SK-N-SH (cell line): Measurements from ENCODE around the gene SLC25A27. TPM values are rescaled to one million over a fixed set of nuclear protein-coding genes. Genes with fewer than 3 reads are reported as not detected.

Experiments used
- CTCF ChIA-PET: fragments of 300-600, 350-600 bp; formaldehyde crosslinking; extraction: SDS; loops from one replicate; lab custom pipeline; 2021; lab: Yijun Ruan, JAX
- POLR2A ChIA-PET: fragments of 350-600 bp; sonication (Branson Sonifier 250); formaldehyde crosslinking; extraction: SDS; loops from one replicate; lab custom pipeline; 2020; ENCODE audit warnings: antibody characterized with exemption, inconsistent platforms; lab: Yijun Ruan, JAX
- DNase-seq: peaks from one replicate; pipeline ENCODE4 v3.0.0; 2012
- H2AFZ ChIP-seq: fragments of 200-600 bp; sonication (generic); 2 replicates; pipeline ENCODE4 v1.8.1; 2016; ENCODE audit warnings: antibody characterized with exemption, mild to moderate bottlenecking, low read depth
- H3F3A ChIP-seq: fragments of 200-600 bp; sonication (generic); replicated peaks from 2 replicates; pipeline ENCODE3; 2016; ENCODE audit warnings: antibody characterized with exemption, mild to moderate bottlenecking; ENCODE audit not compliant: insufficient read depth
- H3K27ac ChIP-seq, 2 experiments: fragments of 200-500 bp in 1 of 2; fragments of 200-600 bp in 1 of 2; sonication (Bioruptor generic) in 1 of 2; sonication (generic), shearing (Covaris generic) in 1 of 2; 2 replicates each; pipeline versions ENCODE4 v1.5.1 to v1.6.1; 2014 to 2016; ENCODE audit warnings: low read depth in 2 of 2, inconsistent platforms in 1 of 2, low read length in 1 of 2, mild to moderate bottlenecking in 1 of 2, mixed read lengths in 1 of 2
- H3K27me3 ChIP-seq: fragments of 200-600 bp; sonication (generic), shearing (Covaris generic); 2 replicates; pipeline ENCODE4 v1.6.1; 2016; ENCODE audit warnings: mixed run types; ENCODE audit not compliant: insufficient read depth
- H3K36me3 ChIP-seq, 2 experiments: fragments of 200-500 bp in 1 of 2; fragments of 200-600 bp in 1 of 2; sonication (Bioruptor generic) in 1 of 2; sonication (generic) in 1 of 2; replicated peaks in 1 of 2; 2 replicates each; pipeline versions ENCODE3 to v1.5.1; 2014 to 2016; ENCODE audit warnings: low read length in 1 of 2, mild to moderate bottlenecking in 1 of 2; ENCODE audit not compliant: insufficient read depth in 2 of 2, control insufficient read depth in 1 of 2
- H3K4me1 ChIP-seq, 2 experiments: fragments of 200-500 bp in 1 of 2; fragments of 200-600 bp in 1 of 2; sonication (Bioruptor generic) in 1 of 2; sonication (generic), shearing (Covaris generic) in 1 of 2; 2 replicates each; pipeline versions ENCODE4 v1.5.1 to v1.6.1; 2014 to 2016; ENCODE audit warnings: low read depth in 1 of 2, low read length in 1 of 2, mixed run types in 1 of 2; ENCODE audit not compliant: insufficient read depth in 2 of 2, control insufficient read depth in 1 of 2
- H3K4me2 ChIP-seq: fragments of 200-600 bp; sonication (generic), shearing (Covaris generic); 2 replicates; pipeline ENCODE4 v1.6.1; 2017; ENCODE audit warnings: mixed run types
- H3K4me3 ChIP-seq, 2 experiments: fragments of 200-500 bp in 1 of 2; fragments of 200-600 bp in 1 of 2; sonication (Bioruptor generic) in 1 of 2; sonication (generic), shearing (Covaris generic) in 1 of 2; 2 replicates each; pipeline versions ENCODE4 v1.5.1 to v1.8.1; 2014 to 2016; ENCODE audit warnings: low read depth in 2 of 2, inconsistent platforms in 1 of 2, low read length in 1 of 2, mild to moderate bottlenecking in 1 of 2, mixed read lengths in 1 of 2, moderate library complexity in 1 of 2
- H3K79me2 ChIP-seq: fragments of 200-600 bp; sonication (generic); 2 replicates; pipeline ENCODE4 v1.8.1; 2017; ENCODE audit warnings: mild to moderate bottlenecking; ENCODE audit not compliant: insufficient read depth
- H3K9ac ChIP-seq: fragments of 200-600 bp; sonication (generic); 2 replicates; pipeline ENCODE4 v1.6.1; 2017; ENCODE audit warnings: mixed run types
- H3K9me2 ChIP-seq: fragments of 200-600 bp; sonication (generic); 2 replicates; pipeline ENCODE4 v1.6.1; 2017; ENCODE audit warnings: mixed run types
- H3K9me3 ChIP-seq: fragments of 200-600 bp; sonication (generic); 2 replicates; pipeline ENCODE4 v1.6.1; 2017; ENCODE audit warnings: mixed run types, mild to moderate bottlenecking, moderate library complexity
- H4K20me1 ChIP-seq: fragments of 200-600 bp; sonication (generic); 2 replicates; pipeline ENCODE4 v1.6.1; 2017; ENCODE audit warnings: mild to moderate bottlenecking, mixed run types; ENCODE audit not compliant: insufficient read depth
- EP300 ChIP-seq, 2 experiments: IDR thresholded peaks; 2 replicates each; pipeline versions ENCODE4 v1.4.0 to v1.6.1; 2012; ENCODE audit warnings: borderline replicate concordance in 1 of 2, low read depth in 1 of 2, low read length in 1 of 2
- EZH2phosphoT487 ChIP-seq: fragments of 200-600 bp; sonication (generic); IDR thresholded peaks from 2 replicates; pipeline ENCODE4 v1.6.1; 2017; ENCODE audit warnings: low read depth, mixed run types, mild to moderate bottlenecking, antibody characterized with exemption, moderate library complexity, borderline replicate concordance
- FOSL2 ChIP-seq: IDR thresholded peaks from 2 replicates; pipeline ENCODE4 v1.4.0; 2012; ENCODE audit warnings: low read depth, mild to moderate bottlenecking, moderate library complexity, borderline replicate concordance
- GATA2 ChIP-seq: sonication (generic); formaldehyde crosslinking; IDR thresholded peaks from 2 replicates; pipeline ENCODE4 v1.5.0; 2020; ENCODE audit warnings: mild to moderate bottlenecking, missing genetic modification reagents
- MXI1 ChIP-seq: IDR thresholded peaks from 2 replicates; pipeline ENCODE4 v1.6.1; 2012; ENCODE audit warnings: mild to moderate bottlenecking, low read depth, low read length, improper control_type of control experiment
- NFIC ChIP-seq: IDR thresholded peaks from 2 replicates; pipeline ENCODE4 v1.4.0; 2012; ENCODE audit warnings: borderline replicate concordance
- NRF1 ChIP-seq: IDR thresholded peaks from 2 replicates; pipeline ENCODE4 v1.6.1; 2012; ENCODE audit warnings: low read depth, mild to moderate bottlenecking, low read length
- POLR2AphosphoS5 ChIP-seq: IDR thresholded peaks from 2 replicates; pipeline ENCODE4 v1.6.1; 2012; ENCODE audit warnings: low read depth, low read length
- RAD21 ChIP-seq: IDR thresholded peaks from 2 replicates; pipeline ENCODE4 v1.6.1; 2012; ENCODE audit warnings: mild to moderate bottlenecking, low read length
- RCOR1 ChIP-seq: fragments of 150-350 bp; IDR thresholded peaks from 2 replicates; pipeline ENCODE4 v1.6.1; 2017; ENCODE audit warnings: antibody characterized with exemption, low read length
- RXRA ChIP-seq: IDR thresholded peaks from 2 replicates; pipeline ENCODE4 v1.4.0; 2012; ENCODE audit warnings: low read depth, mild to moderate bottlenecking, borderline replicate concordance
- SMC3 ChIP-seq: IDR thresholded peaks from 2 replicates; pipeline ENCODE4 v1.6.1; 2012; ENCODE audit warnings: low read depth, low read length, improper control_type of control experiment
- TCF12 ChIP-seq: IDR thresholded peaks from 2 replicates; pipeline ENCODE4 v1.4.0; 2012
- WGBS: methylation state at CpG from one replicate; pipeline ENCODE4 v1.1.6; 2017; ENCODE audit warnings: low lambda C conversion rate; 5-methylcytosine and 5-hydroxymethylcytosine counted together
- polyA plus RNA-seq, 3 experiments: library from polyadenylated mRNA; depleted of rRNA; stranded (reverse); fragments of >200 nt; gene quantifications; 2 replicates each; pipeline ENCODE4 v1.2.3, GENCODE V29; 2012
- TF ChIP-seq, protein P1 (sequence below): IDR thresholded peaks from 2 replicates; pipeline ENCODE4 v1.4.0; 2012; ENCODE audit warnings: low read depth, borderline replicate concordance
- TF ChIP-seq, protein P2 (sequence below): fragments of 200-600 bp; sonication (generic); IDR thresholded peaks from 2 replicates; pipeline ENCODE4 v1.6.1; 2017; ENCODE audit warnings: antibody characterized with exemption, mild to moderate bottlenecking, moderate library complexity
- TF ChIP-seq, protein P3 (sequence below): fragments of 150-350 bp; IDR thresholded peaks from 2 replicates; pipeline ENCODE4 v1.6.1; 2017; ENCODE audit warnings: antibody characterized with exemption, low read length, low read depth, borderline replicate concordance
- TF ChIP-seq, protein P4 (sequence below): IDR thresholded peaks from 2 replicates; pipeline ENCODE4 v1.4.0; 2012; ENCODE audit warnings: low read depth, borderline replicate concordance

SLC25A27 gene
- polyA plus RNA-seq, 1 of the 3 experiments (the other 2 are of a cell fraction) = 0.66 TPM

DNA sequence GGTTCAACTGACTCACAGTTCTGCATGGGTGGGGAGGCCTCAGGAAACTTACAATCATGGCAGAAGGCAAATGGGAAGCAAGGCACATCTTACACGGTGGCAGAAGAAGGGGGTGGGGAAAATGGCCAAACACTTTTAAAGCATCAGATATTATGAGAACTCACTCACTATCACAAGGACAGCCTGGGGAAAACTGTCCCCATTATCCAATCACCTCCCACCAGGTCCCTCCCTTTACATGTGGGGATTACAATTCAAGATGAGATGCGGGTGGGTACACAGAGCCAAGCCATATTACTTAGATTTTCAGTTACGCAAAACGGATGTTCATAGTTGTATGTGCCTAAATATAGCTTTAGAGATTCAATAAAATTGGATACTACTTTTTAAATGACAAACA lies 25.8 kb upstream of the SLC25A27 start:
- Histone ChIP-seq H3K27me3 (no peaks in the 10 kb centered on the region), H3K4me3 (no peak overlapping the region), H3K36me3 (no peaks in the 10 kb centered on the region), H3K9me3 (no peaks in the 10 kb centered on the region), H2AFZ (no peak overlapping the region), H3K4me1 (no peaks in the 10 kb centered on the region), H3F3A (no peaks in the 10 kb centered on the region), H3K9ac (no peak overlapping the region), H3K9me2 (no peaks in the 10 kb centered on the region), H3K27ac (no peak overlapping the region), H3K79me2 (no peaks in the 10 kb centered on the region), H4K20me1 (no peaks in the 10 kb centered on the region), H3K4me2 (no peak overlapping the region)
- ChIA-PET CTCF (interaction anchor here (0.7 kb wide), 1 partner anchor 16 kb away, joined by 3 read pairs; no protein-coding TSS in a partner anchor), POLR2A (no interaction called here)
- 31% methylated on average over 4 of the region's 4 CpGs for WGBS
- no peak for DNase-seq
- TF ChIP-seq RAD21 (no peak), FOSL2 (no peak), NRF1 (no peak), RXRA (no peak), SMC3 (no peak), EP300 (IDR thresholded peaks at IDR 0.05; ENCODE audit: borderline replicate concordance in 1 of 2, low read depth in 1 of 2, low read length in 1 of 2) (no peak)
- TF ChIP-seq, protein P1, sequence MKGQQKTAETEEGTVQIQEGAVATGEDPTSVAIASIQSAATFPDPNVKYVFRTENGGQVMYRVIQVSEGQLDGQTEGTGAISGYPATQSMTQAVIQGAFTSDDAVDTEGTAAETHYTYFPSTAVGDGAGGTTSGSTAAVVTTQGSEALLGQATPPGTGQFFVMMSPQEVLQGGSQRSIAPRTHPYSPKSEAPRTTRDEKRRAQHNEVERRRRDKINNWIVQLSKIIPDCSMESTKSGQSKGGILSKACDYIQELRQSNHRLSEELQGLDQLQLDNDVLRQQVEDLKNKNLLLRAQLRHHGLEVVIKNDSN = no peak
- TF ChIP-seq, protein P2, sequence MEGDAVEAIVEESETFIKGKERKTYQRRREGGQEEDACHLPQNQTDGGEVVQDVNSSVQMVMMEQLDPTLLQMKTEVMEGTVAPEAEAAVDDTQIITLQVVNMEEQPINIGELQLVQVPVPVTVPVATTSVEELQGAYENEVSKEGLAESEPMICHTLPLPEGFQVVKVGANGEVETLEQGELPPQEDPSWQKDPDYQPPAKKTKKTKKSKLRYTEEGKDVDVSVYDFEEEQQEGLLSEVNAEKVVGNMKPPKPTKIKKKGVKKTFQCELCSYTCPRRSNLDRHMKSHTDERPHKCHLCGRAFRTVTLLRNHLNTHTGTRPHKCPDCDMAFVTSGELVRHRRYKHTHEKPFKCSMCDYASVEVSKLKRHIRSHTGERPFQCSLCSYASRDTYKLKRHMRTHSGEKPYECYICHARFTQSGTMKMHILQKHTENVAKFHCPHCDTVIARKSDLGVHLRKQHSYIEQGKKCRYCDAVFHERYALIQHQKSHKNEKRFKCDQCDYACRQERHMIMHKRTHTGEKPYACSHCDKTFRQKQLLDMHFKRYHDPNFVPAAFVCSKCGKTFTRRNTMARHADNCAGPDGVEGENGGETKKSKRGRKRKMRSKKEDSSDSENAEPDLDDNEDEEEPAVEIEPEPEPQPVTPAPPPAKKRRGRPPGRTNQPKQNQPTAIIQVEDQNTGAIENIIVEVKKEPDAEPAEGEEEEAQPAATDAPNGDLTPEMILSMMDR = no peak
- TF ChIP-seq, protein P3, sequence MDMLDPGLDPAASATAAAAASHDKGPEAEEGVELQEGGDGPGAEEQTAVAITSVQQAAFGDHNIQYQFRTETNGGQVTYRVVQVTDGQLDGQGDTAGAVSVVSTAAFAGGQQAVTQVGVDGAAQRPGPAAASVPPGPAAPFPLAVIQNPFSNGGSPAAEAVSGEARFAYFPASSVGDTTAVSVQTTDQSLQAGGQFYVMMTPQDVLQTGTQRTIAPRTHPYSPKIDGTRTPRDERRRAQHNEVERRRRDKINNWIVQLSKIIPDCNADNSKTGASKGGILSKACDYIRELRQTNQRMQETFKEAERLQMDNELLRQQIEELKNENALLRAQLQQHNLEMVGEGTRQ = no peak

DNA sequence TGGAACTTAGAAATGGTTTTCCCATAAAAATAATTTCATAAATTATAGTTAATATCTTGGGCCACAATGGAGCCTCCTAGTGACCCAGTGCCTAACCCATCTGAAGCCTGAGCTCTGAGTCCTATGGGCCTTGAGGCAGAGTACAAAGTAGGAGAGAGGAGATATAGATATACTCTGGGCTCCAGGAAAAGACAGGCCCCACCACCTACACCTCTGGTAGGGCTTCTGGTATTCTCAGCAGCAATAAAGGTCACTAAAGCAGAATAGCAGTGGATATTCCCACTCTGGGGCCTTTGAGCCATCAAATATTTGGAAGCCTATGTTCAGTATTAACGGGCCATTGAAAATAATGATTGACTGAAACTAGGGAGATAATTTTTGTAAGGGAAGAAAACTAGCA lies 24.3 kb upstream of the SLC25A27 start:
- CTCF ChIA-PET = interaction anchor here (0.7 to 1.4 kb wide), 2 partner anchors 9 to 27 kb away, joined by 3 to 4 read pairs; no protein-coding TSS in a partner anchor

More for the DNA sequence above, 24.3 kb upstream of the SLC25A27 start:
- WGBS = 6% methylated on average over 1 of the region's 1 CpG
- Histone ChIP-seq H3K27ac (no peak overlapping the region), H3K79me2 (no peaks in the 10 kb centered on the region), H3K9me3 (no peaks in the 10 kb centered on the region), H3K36me3 (no peaks in the 10 kb centered on the region), H3F3A (no peaks in the 10 kb centered on the region), H2AFZ (no peak overlapping the region), H3K9me2 (no peaks in the 10 kb centered on the region), H3K4me2 (no peak overlapping the region), H3K9ac (no peak overlapping the region), H3K27me3 (no peaks in the 10 kb centered on the region), H3K4me1 (no peaks in the 10 kb centered on the region), H4K20me1 (no peaks in the 10 kb centered on the region), H3K4me3 (no peak overlapping the region)
- no peak for DNase-seq
- TF ChIP-seq RCOR1 (no peak), NFIC (no peak), EP300 (IDR thresholded peaks at IDR 0.05; ENCODE audit: borderline replicate concordance in 1 of 2, low read depth in 1 of 2, low read length in 1 of 2) (no peak), RXRA (no peak), GATA2 (CRISPR knock-in tag) (no peak), MXI1 (no peak), TCF12 (no peak), EZH2phosphoT487 (no peak), SMC3 (no peak), POLR2AphosphoS5 (no peak)
- TF ChIP-seq, protein P4, sequence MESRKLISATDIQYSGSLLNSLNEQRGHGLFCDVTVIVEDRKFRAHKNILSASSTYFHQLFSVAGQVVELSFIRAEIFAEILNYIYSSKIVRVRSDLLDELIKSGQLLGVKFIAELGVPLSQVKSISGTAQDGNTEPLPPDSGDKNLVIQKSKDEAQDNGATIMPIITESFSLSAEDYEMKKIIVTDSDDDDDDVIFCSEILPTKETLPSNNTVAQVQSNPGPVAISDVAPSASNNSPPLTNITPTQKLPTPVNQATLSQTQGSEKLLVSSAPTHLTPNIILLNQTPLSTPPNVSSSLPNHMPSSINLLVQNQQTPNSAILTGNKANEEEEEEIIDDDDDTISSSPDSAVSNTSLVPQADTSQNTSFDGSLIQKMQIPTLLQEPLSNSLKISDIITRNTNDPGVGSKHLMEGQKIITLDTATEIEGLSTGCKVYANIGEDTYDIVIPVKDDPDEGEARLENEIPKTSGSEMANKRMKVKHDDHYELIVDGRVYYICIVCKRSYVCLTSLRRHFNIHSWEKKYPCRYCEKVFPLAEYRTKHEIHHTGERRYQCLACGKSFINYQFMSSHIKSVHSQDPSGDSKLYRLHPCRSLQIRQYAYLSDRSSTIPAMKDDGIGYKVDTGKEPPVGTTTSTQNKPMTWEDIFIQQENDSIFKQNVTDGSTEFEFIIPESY = no peak
- POLR2A ChIA-PET = no interaction called here
